Smooth muscle cell (in vitro differentiated cells): ENCODE data around the gene TUBA4A. TPM values are rescaled to one million over a fixed set of nuclear protein-coding genes. Genes with fewer than 3 reads are reported as not detected.

Experiments
- DNase-seq: peaks from one replicate; lab custom pipeline; 2025; ENCODE audit not compliant: unreplicated experiment; lab: John Stamatoyannopoulos, UW
- H2AFZ ChIP-seq: fragments of 200-600 bp; sonication (generic); 2 replicates; pipeline ENCODE4 v1.6.0; 2016; ENCODE audit warnings: antibody characterized with exemption, low read depth, mild to moderate bottlenecking
- H3F3A ChIP-seq: fragments of 200-600 bp; sonication (generic); 2 replicates; pipeline ENCODE4 v1.6.0; 2017; ENCODE audit warnings: antibody characterized with exemption, low read depth
- H3K27ac ChIP-seq: fragments of 200-600 bp; sonication (generic); 2 replicates; pipeline ENCODE4 v1.5.1; 2016; ENCODE audit warnings: low read depth, mild to moderate bottlenecking
- H3K27me3 ChIP-seq: fragments of 200-600 bp; sonication (generic); 2 replicates; pipeline ENCODE4 v1.6.1; 2016; ENCODE audit warnings: low read depth, mild to moderate bottlenecking
- H3K36me3 ChIP-seq: fragments of 200-600 bp; sonication (generic); 2 replicates; pipeline ENCODE4 v1.5.1; 2016; ENCODE audit warnings: low read depth
- H3K4me1 ChIP-seq: fragments of 200-600 bp; sonication (generic); 2 replicates; pipeline ENCODE4 v1.5.1; 2016; ENCODE audit warnings: low read depth
- H3K4me2 ChIP-seq: fragments of 200-600 bp; sonication (generic); 2 replicates; pipeline ENCODE4 v1.6.0; 2016; ENCODE audit warnings: mild to moderate bottlenecking
- H3K4me3 ChIP-seq: fragments of 200-600 bp; sonication (generic); 2 replicates; pipeline ENCODE4 v1.5.1; 2016; ENCODE audit warnings: mild to moderate bottlenecking
- H3K79me2 ChIP-seq: fragments of 200-600 bp; sonication (generic); 2 replicates; pipeline ENCODE4 v1.6.0; 2016; ENCODE audit warnings: low read depth, mild to moderate bottlenecking
- H3K9ac ChIP-seq: fragments of 200-600 bp; sonication (generic); 2 replicates; pipeline ENCODE4 v1.6.0; 2016; ENCODE audit warnings: low read depth
- H3K9me3 ChIP-seq: fragments of 200-600 bp; sonication (generic); replicated peaks from 2 replicates; pipeline ENCODE4 v1.5.1; 2016; ENCODE audit warnings: low read depth
- H4K20me1 ChIP-seq: fragments of 200-600 bp; sonication (generic); 2 replicates; pipeline ENCODE4 v1.6.0; 2016; ENCODE audit warnings: low read depth
- WGBS: methylation state at CpG from one replicate; pipeline ENCODE4 v1.1.7; 2016; ENCODE audit warnings: low lambda C conversion rate; 5-methylcytosine and 5-hydroxymethylcytosine counted together
- polyA plus RNA-seq: library from polyadenylated mRNA; unstranded; fragments of >200 nt; fragmentation: Nextera tagmentation; extraction: Ambion mirVana; gene quantifications from 2 replicates; pipeline ENCODE4 v1.2.1, GENCODE V29; 2016
- total RNA-seq: library from RNA; depleted of rRNA; stranded (reverse); fragments of >200 nt; gene quantifications from 2 replicates; pipeline ENCODE4 v1.2.3, GENCODE V29; 2014
- TF ChIP-seq, protein P1 (sequence below): fragments of 200-600 bp; sonication (generic); IDR thresholded peaks from 2 replicates; pipeline ENCODE4 v1.5.1; 2017; ENCODE audit warnings: borderline replicate concordance, mild to moderate bottlenecking, antibody characterized with exemption; ENCODE audit not compliant: insufficient read depth, poor library complexity, severe bottlenecking

Gene TUBA4A
- total and polyA plus RNA-seq, 2 experiments from 2014 or later, result 29.4 to 53.2 TPM

GRCh38 chr2:219293736-219294231, 40.1 kb upstream of the TUBA4A start:
- 96% methylated on average over 5 of the region's 5 CpGs for WGBS
- peak overlapping the region; percentile 93 for H2AFZ ChIP-seq
- no peak overlapping the region for H3K27ac ChIP-seq

GRCh38 chr2:219292616-219293015, 38.9 kb upstream of the TUBA4A start:
- TF ChIP-seq, protein P1, sequence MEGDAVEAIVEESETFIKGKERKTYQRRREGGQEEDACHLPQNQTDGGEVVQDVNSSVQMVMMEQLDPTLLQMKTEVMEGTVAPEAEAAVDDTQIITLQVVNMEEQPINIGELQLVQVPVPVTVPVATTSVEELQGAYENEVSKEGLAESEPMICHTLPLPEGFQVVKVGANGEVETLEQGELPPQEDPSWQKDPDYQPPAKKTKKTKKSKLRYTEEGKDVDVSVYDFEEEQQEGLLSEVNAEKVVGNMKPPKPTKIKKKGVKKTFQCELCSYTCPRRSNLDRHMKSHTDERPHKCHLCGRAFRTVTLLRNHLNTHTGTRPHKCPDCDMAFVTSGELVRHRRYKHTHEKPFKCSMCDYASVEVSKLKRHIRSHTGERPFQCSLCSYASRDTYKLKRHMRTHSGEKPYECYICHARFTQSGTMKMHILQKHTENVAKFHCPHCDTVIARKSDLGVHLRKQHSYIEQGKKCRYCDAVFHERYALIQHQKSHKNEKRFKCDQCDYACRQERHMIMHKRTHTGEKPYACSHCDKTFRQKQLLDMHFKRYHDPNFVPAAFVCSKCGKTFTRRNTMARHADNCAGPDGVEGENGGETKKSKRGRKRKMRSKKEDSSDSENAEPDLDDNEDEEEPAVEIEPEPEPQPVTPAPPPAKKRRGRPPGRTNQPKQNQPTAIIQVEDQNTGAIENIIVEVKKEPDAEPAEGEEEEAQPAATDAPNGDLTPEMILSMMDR, result no peak
- H3K9me3 ChIP-seq, result no peaks in the 10 kb centered on the region
- WGBS, result 96% methylated on average over 9 of the region's 9 CpGs
- no peaks in the 10 kb centered on the region for H3K79me2 ChIP-seq
- H4K20me1 ChIP-seq, result no peaks in the 10 kb centered on the region
- DNase-seq, result no peak
- no peaks in the 10 kb centered on the region for H3K27me3 ChIP-seq
- H3K9ac ChIP-seq, result no peak overlapping the region
- no peaks in the 10 kb centered on the region for H3K36me3 ChIP-seq
- no peak overlapping the region for H3K4me2 ChIP-seq
- no peak overlapping the region for H3K4me3 ChIP-seq
- no peak overlapping the region for H2AFZ ChIP-seq
- no peaks in the 10 kb centered on the region for H3F3A ChIP-seq
- H3K4me1 ChIP-seq, result no peaks in the 10 kb centered on the region
- no peak overlapping the region for H3K27ac ChIP-seq

More at GRCh38 chr2:219293736-219294231, 40.1 kb upstream of the TUBA4A start:
- H3K9me3 ChIP-seq, result no peaks in the 10 kb centered on the region
- H3K4me1 ChIP-seq, result no peaks in the 10 kb centered on the region
- H3K4me2 ChIP-seq, result no peak overlapping the region
- no peaks in the 10 kb centered on the region for H3K36me3 ChIP-seq
- H3K4me3 ChIP-seq, result no peak overlapping the region
- H4K20me1 ChIP-seq, result no peaks in the 10 kb centered on the region
- no peaks in the 10 kb centered on the region for H3K79me2 ChIP-seq
- no peaks in the 10 kb centered on the region for H3K27me3 ChIP-seq
- H3F3A ChIP-seq, result no peaks in the 10 kb centered on the region
- TF ChIP-seq, protein P1, result no peak
- no peak overlapping the region for H3K9ac ChIP-seq
- DNase-seq, result no peak

DNA sequence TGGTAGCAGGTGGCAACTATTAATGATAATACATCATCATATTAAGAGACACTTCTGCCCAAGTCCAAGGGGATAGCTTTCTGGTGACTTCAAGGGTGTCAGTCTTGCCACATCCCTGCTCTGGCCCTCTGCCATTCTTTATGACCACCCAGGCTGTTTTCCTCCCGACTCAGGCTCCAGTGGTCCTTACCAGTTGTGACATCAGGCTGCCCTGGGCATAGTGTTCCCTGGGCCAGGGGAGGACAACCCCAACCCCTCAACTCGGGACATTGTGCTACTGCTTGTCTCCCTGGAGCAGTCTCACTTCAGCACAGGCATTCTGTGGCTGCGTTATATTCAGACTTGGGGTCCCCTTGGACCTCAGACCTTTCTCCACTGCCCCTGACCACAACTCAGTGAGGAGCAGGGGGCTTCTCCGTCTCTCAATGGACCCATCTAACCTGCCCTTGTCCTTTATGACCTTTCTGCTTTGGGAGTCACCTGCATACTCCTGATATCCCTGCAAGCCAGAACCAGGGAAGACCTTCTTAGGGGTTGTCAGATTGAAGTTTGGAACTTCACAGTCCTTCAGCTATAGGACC, 38.3 kb upstream of the TUBA4A start:
- Histone ChIP-seq H3F3A (no peaks in the 10 kb centered on the region), H3K4me3 (no peak overlapping the region), H3K36me3 (no peaks in the 10 kb centered on the region)

More for the DNA sequence above, 38.3 kb upstream of the TUBA4A start:
- Histone ChIP-seq H4K20me1 (no peaks in the 10 kb centered on the region), H3K9me3 (no peaks in the 10 kb centered on the region), H3K4me1 (no peaks in the 10 kb centered on the region), H3K79me2 (no peaks in the 10 kb centered on the region), H2AFZ (no peak overlapping the region), H3K9ac (no peak overlapping the region), H3K27ac (no peak overlapping the region), H3K4me2 (no peak overlapping the region), H3K27me3 (no peaks in the 10 kb centered on the region)
- DNase-seq, result no peak
- TF ChIP-seq, protein P1, result no peak
- WGBS, result 85% methylated on average over 4 of the region's 4 CpGs
